Neural cell (in vitro differentiated cells): ENCODE results near the gene RAB3IP. TPM values are rescaled to one million over a fixed set of nuclear protein-coding genes. Genes with fewer than 3 reads are reported as not detected.

Experiments
- H2AFZ ChIP-seq: fragments of 200-600, 300-800 bp; sonication (generic), shearing (Covaris generic); 2 replicates; pipeline ENCODE4 v1.6.0; 2014; ENCODE audit warnings: low read depth, mild to moderate bottlenecking, antibody characterized with exemption, low read length, moderate library complexity
- H3F3A ChIP-seq: fragments of 200-600 bp; shearing (Covaris generic); 2 replicates; pipeline ENCODE4 v1.6.1; 2016; ENCODE audit warnings: mild to moderate bottlenecking, moderate library complexity, mixed read lengths, antibody characterized with exemption, low read length; ENCODE audit not compliant: insufficient read depth, poor library complexity, severe bottlenecking
- H3K27ac ChIP-seq: fragments of 200-600, 300-800 bp; sonication (generic), shearing (Covaris generic); 2 replicates; pipeline ENCODE4 v1.5.1; 2014; ENCODE audit warnings: mild to moderate bottlenecking, low read length, moderate library complexity
- H3K27me3 ChIP-seq: fragments of 300-800, 200-600 bp; sonication (generic), shearing (Covaris generic); 2 replicates; pipeline ENCODE4 v1.6.0; 2014; ENCODE audit warnings: mild to moderate bottlenecking, low read depth, low read length, moderate library complexity; ENCODE audit not compliant: insufficient read depth
- H3K36me3 ChIP-seq: fragments of 300-800, 200-600 bp; sonication (generic), shearing (Covaris generic); 2 replicates; pipeline ENCODE4 v1.5.1; 2014; ENCODE audit warnings: mild to moderate bottlenecking, antibody characterized with exemption, low read length, moderate library complexity; ENCODE audit not compliant: insufficient read depth
- H3K4me2 ChIP-seq: fragments of 300-800, 200-600 bp; sonication (generic), shearing (Covaris generic); 2 replicates; pipeline ENCODE4 v1.6.0; 2014; ENCODE audit warnings: mild to moderate bottlenecking, low read length
- H3K4me3 ChIP-seq: fragments of 300-800, 200-600 bp; sonication (generic), shearing (Covaris generic); 2 replicates; pipeline ENCODE4 v1.5.1; 2014; ENCODE audit warnings: mild to moderate bottlenecking, low read length, moderate library complexity
- H3K79me2 ChIP-seq: fragments of 200-600 bp; shearing (Covaris generic); replicated peaks from 2 replicates; pipeline ENCODE4 v1.6.0; 2014; ENCODE audit warnings: mild to moderate bottlenecking, low read length, moderate library complexity; ENCODE audit not compliant: insufficient read depth
- H3K9ac ChIP-seq: fragments of 300-800, 200-600 bp; sonication (generic), shearing (Covaris generic); 2 replicates; pipeline ENCODE4 v1.6.1; 2016; ENCODE audit warnings: mild to moderate bottlenecking, low read length, mixed read lengths
- H3K9me2 ChIP-seq: fragments of 200-600 bp; shearing (Covaris generic); 2 replicates; pipeline ENCODE4 v1.6.1; 2016; ENCODE audit warnings: mild to moderate bottlenecking, low read length, mixed read lengths; ENCODE audit not compliant: insufficient read depth
- H3K9me3 ChIP-seq: fragments of 200-600, 300-800 bp; sonication (generic), shearing (Covaris generic); 2 replicates; pipeline ENCODE4 v1.6.1; 2016; ENCODE audit warnings: mild to moderate bottlenecking, mixed run types, low read length, moderate library complexity, mixed read lengths
- H4K20me1 ChIP-seq: fragments of 200-600 bp; shearing (Covaris generic); 2 replicates; pipeline ENCODE4 v1.6.1; 2016; ENCODE audit warnings: mild to moderate bottlenecking, mixed run types; ENCODE audit not compliant: insufficient read depth
- EP300 ChIP-seq: fragments of 450-650 bp; conservative IDR thresholded peaks from 2 replicates; pipeline ENCODE4 v1.6.1; 2014; ENCODE audit warnings: antibody characterized with exemption, mild to moderate bottlenecking, moderate library complexity; ENCODE audit not compliant: poor library complexity, severe bottlenecking
- EZH2 ChIP-seq: fragments of 200-600, 300-800 bp; shearing (Covaris generic), sonication (generic); IDR thresholded peaks from 2 replicates; pipeline ENCODE4 v1.6.1; 2014; ENCODE audit warnings: antibody characterized with exemption, low read length, borderline replicate concordance, mild to moderate bottlenecking; ENCODE audit not compliant: insufficient read depth, poor library complexity, severe bottlenecking
- MXI1 ChIP-seq: fragments of 450-650 bp; conservative IDR thresholded peaks from 2 replicates; pipeline ENCODE4 v1.6.1; 2014; ENCODE audit warnings: antibody characterized with exemption, mild to moderate bottlenecking; ENCODE audit not compliant: poor library complexity, severe bottlenecking
- POLR2AphosphoS5 ChIP-seq: IDR thresholded peaks from 2 replicates; pipeline ENCODE4 v1.6.1; 2012
- RAD21 ChIP-seq: fragments of 450-650 bp; conservative IDR thresholded peaks from 2 replicates; pipeline ENCODE4 v1.6.1; 2014; ENCODE audit warnings: antibody characterized with exemption, mild to moderate bottlenecking, moderate library complexity
- SMC3 ChIP-seq: fragments of 450-650 bp; conservative IDR thresholded peaks from 2 replicates; pipeline ENCODE4 v1.6.1; 2014; ENCODE audit warnings: antibody characterized with exemption, mild to moderate bottlenecking, moderate library complexity; ENCODE audit not compliant: poor library complexity
- TAF1 ChIP-seq: IDR thresholded peaks from 2 replicates; pipeline ENCODE4 v1.6.1; 2012; ENCODE audit warnings: low read depth
- polyA plus RNA-seq: library from polyadenylated mRNA; depleted of rRNA; stranded (reverse); fragments of >200 nt; gene quantifications from 2 replicates; pipeline ENCODE4 v1.2.3, GENCODE V29; 2014
- TF ChIP-seq, protein P1 (sequence below): IDR thresholded peaks from 2 replicates; pipeline ENCODE4 v1.6.1; 2012; ENCODE audit warnings: borderline replicate concordance
- TF ChIP-seq, protein P2 (sequence below): fragments of 450-650 bp; IDR thresholded peaks from 2 replicates; pipeline ENCODE4 v1.5.1; 2014; ENCODE audit warnings: antibody characterized with exemption, mild to moderate bottlenecking, moderate library complexity; ENCODE audit not compliant: poor library complexity, severe bottlenecking

The RAB3IP gene
- polyA plus RNA-seq, 1 donor from 2014 or later, result 24.6 TPM

DNA sequence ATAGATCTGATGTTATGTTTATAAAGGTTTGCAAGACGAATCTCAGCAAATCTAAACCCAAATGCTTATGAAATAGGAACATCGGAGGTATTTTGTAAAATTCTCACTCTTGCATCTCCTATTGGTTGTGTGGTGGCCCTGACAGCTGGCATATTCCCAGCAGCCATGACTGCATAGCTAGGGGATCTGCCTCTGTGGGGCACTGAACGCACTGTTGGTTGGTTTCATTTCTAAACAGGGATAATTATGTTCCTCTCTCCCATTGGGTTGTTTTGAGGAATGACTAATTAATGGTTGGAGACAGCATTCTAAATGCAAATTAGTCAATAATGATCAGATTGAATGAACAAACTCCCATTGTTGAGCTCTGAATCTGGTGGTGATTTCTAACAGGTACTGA lies 36.8 kb upstream of the RAB3IP start:
- Histone ChIP-seq H3K9me2 (no peaks in the 10 kb centered on the region), H2AFZ (no peak overlapping the region), H3F3A (no peaks in the 10 kb centered on the region), H3K4me2 (no peak overlapping the region), H3K4me3 (no peak overlapping the region), H4K20me1 (no peaks in the 10 kb centered on the region), H3K27me3 (no peaks in the 10 kb centered on the region), H3K9ac (no peak overlapping the region), H3K79me2 (no peaks in the 10 kb centered on the region), H3K27ac (no peak overlapping the region), H3K9me3 (no peaks in the 10 kb centered on the region), H3K36me3 (no peaks in the 10 kb centered on the region)
- TF ChIP-seq POLR2AphosphoS5, result no peak
- TF ChIP-seq EZH2, result no peak
- no peak for TF ChIP-seq TAF1

DNA sequence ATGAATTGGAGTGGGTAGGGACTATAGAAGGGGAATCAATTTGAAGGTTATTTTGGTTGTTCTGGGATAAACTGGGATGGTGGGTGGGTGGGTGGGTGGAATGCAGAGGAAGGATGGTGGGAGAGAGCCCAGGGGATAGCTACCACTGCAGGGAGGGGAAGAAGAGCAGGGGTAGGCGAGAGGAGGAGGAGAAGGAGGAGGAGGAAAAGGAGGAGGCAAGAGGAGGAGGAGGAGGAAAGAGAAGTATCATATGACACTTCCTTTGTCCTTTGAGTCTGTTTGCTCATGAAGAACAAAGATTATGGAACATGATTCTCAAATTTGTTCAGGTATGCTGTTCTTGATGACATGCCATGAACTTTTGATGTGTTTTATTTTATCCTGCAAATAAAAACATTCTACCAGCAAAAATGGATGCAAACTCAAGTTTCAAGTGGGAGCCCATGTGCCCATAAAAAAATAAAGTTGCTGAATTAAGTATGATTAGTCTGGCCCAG lies 35.5 kb upstream of the RAB3IP start:
- Histone ChIP-seq H3K9me2 (no peaks in the 10 kb centered on the region), H3K4me2 (no peak overlapping the region), H3F3A (no peaks in the 10 kb centered on the region), H3K79me2 (no peaks in the 10 kb centered on the region), H3K9ac (no peak overlapping the region), H3K27ac (no peak overlapping the region), H2AFZ (no peak overlapping the region), H4K20me1 (no peaks in the 10 kb centered on the region), H3K4me3 (no peak overlapping the region), H3K9me3 (no peaks in the 10 kb centered on the region), H3K27me3 (no peaks in the 10 kb centered on the region), H3K36me3 (no peaks in the 10 kb centered on the region)
- TF ChIP-seq RAD21, result no peak
- no peak for TF ChIP-seq TAF1
- TF ChIP-seq POLR2AphosphoS5, result no peak
- TF ChIP-seq EP300, result no peak
- TF ChIP-seq EZH2, result no peak
- TF ChIP-seq, protein P1, sequence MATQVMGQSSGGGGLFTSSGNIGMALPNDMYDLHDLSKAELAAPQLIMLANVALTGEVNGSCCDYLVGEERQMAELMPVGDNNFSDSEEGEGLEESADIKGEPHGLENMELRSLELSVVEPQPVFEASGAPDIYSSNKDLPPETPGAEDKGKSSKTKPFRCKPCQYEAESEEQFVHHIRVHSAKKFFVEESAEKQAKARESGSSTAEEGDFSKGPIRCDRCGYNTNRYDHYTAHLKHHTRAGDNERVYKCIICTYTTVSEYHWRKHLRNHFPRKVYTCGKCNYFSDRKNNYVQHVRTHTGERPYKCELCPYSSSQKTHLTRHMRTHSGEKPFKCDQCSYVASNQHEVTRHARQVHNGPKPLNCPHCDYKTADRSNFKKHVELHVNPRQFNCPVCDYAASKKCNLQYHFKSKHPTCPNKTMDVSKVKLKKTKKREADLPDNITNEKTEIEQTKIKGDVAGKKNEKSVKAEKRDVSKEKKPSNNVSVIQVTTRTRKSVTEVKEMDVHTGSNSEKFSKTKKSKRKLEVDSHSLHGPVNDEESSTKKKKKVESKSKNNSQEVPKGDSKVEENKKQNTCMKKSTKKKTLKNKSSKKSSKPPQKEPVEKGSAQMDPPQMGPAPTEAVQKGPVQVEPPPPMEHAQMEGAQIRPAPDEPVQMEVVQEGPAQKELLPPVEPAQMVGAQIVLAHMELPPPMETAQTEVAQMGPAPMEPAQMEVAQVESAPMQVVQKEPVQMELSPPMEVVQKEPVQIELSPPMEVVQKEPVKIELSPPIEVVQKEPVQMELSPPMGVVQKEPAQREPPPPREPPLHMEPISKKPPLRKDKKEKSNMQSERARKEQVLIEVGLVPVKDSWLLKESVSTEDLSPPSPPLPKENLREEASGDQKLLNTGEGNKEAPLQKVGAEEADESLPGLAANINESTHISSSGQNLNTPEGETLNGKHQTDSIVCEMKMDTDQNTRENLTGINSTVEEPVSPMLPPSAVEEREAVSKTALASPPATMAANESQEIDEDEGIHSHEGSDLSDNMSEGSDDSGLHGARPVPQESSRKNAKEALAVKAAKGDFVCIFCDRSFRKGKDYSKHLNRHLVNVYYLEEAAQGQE, result no peak
- no peak for TF ChIP-seq MXI1
- TF ChIP-seq SMC3, result no peak
- TF ChIP-seq, protein P2, sequence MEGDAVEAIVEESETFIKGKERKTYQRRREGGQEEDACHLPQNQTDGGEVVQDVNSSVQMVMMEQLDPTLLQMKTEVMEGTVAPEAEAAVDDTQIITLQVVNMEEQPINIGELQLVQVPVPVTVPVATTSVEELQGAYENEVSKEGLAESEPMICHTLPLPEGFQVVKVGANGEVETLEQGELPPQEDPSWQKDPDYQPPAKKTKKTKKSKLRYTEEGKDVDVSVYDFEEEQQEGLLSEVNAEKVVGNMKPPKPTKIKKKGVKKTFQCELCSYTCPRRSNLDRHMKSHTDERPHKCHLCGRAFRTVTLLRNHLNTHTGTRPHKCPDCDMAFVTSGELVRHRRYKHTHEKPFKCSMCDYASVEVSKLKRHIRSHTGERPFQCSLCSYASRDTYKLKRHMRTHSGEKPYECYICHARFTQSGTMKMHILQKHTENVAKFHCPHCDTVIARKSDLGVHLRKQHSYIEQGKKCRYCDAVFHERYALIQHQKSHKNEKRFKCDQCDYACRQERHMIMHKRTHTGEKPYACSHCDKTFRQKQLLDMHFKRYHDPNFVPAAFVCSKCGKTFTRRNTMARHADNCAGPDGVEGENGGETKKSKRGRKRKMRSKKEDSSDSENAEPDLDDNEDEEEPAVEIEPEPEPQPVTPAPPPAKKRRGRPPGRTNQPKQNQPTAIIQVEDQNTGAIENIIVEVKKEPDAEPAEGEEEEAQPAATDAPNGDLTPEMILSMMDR, result no peak

GRCh38 chr12:69704357-69704756 lies 34.3 kb upstream of the RAB3IP start:
- Histone ChIP-seq H3K9me2 (no peaks in the 10 kb centered on the region), H3F3A (no peaks in the 10 kb centered on the region), H3K4me3 (no peak overlapping the region), H3K27ac (no peak overlapping the region), H2AFZ (no peak overlapping the region), H3K9me3 (no peaks in the 10 kb centered on the region), H3K4me2 (no peak overlapping the region), H3K36me3 (no peaks in the 10 kb centered on the region), H3K27me3 (no peaks in the 10 kb centered on the region), H3K9ac (no peak overlapping the region), H3K79me2 (no peaks in the 10 kb centered on the region), H4K20me1 (no peaks in the 10 kb centered on the region)
- TF ChIP-seq SMC3 (no peak), POLR2AphosphoS5 (no peak), EP300 (no peak), RAD21 (no peak), MXI1 (no peak), TAF1 (no peak), EZH2 (no peak)
- TF ChIP-seq, protein P1, result no peak
- TF ChIP-seq, protein P2, result no peak
